Right lung (tissue), 5 donors: ENCODE measurements around the gene RAB3IL1. TPM values are rescaled to one million over a fixed set of nuclear protein-coding genes. Genes with fewer than 3 reads are reported as not detected.
"Not testable (repeated sequence)": the region's sequence is repeated elsewhere in the genome, so short reads cannot be mapped to it uniquely, and the experiment has no call there.

Experiments
- DNase-seq, 2 donors: peaks; one replicate each; pipeline ENCODE4 v3.0.0-alpha.2; 2013
- polyA plus RNA-seq, 5 donors: library from polyadenylated mRNA; unstranded; fragments of 120-200 nt; gene quantifications; one replicate each; pipeline versions ENCODE4 v1.2.1 to v1.2.3, GENCODE V29; 2013; ENCODE audit warnings: inconsistent platforms in 1 of 5, low replicate concordance in 1 of 5; ENCODE audit not compliant: insufficient read length in 5 of 5, insufficient read depth in 1 of 5

The RAB3IL1 gene
- polyA plus RNA-seq, 5 donors: 7.4 to 20.2 (median 10.5) TPM

DNA sequence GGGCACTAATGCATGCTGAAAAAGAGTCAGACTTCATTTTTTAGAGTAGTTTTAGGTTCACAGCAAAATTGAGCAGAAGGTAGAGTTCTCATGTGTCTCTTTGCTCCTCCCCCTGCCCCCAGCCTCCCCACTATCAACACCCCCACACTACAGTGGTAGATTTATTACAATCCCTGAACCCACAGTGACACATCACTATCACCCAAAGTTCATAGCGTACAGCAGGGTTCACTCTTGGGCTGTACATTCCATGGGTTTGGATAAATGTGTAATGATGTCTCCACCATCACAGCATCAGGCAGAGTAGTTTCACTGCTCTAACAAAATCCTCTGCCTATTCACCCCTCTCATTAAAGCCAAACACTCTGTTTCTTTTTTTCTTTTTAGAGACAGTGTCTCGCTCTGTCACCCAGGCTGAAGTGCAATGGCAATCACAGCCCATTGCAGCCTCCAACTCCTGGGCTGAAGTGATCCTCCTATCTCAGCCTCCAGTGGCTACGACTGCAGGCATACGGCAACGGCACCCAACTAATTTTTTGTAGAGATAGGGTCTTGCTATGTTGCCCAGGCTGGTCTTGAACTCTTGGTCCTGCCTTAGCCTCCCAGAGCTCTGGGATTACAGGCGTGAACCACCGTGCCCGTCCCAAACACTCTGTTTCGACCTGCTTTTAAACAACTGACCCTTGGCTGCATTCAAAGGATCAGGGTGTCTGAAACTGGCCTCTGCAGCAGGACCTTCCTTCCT, 36.9 kb upstream of the RAB3IL1 start:
- DNase-seq: no peak

DNA sequence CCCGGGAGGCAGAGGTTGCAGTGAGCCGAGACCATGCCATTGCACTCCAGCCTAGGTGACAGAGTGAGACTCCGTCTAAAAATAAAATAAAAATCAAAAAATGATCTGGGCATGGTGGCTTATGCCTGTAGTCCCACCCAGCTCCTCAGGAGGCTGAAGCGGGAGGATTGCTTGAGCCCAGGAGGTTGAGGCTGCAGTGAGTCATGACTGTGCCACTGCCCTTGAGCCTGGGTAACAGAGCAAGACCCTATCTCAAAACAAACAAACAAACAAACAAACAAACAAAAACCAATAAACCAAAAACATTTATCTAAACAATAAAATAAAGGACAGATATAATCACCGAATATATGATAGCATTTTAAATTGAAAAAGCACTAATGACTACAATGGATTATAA, 36.3 kb upstream of the RAB3IL1 start:
- not testable (repeated sequence) for DNase-seq

DNA sequence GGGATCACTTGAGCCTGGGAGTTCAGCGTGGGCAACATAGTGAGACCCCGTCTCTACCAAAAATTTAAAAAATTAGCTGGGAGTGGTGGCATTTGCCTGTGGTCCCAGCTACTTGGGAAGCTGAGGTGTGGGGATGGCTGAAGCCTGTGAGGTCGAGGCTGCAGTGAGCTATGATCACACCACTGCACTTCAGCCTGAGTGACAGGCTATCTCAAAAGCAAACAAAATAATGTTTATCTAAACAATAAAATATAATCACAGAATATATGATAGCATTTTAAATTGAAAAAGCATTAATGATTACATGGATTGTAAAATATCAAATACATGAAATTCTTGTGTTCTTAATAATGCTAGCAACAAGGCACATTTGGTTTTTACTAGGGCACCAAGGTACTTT, 35.5 kb upstream of the RAB3IL1 start:
- DNase-seq: no peak

- no peak for DNase-seq
Observed at GRCh38 chr11:61951484-61952135, 34.2 kb upstream of the RAB3IL1 start.

DNA sequence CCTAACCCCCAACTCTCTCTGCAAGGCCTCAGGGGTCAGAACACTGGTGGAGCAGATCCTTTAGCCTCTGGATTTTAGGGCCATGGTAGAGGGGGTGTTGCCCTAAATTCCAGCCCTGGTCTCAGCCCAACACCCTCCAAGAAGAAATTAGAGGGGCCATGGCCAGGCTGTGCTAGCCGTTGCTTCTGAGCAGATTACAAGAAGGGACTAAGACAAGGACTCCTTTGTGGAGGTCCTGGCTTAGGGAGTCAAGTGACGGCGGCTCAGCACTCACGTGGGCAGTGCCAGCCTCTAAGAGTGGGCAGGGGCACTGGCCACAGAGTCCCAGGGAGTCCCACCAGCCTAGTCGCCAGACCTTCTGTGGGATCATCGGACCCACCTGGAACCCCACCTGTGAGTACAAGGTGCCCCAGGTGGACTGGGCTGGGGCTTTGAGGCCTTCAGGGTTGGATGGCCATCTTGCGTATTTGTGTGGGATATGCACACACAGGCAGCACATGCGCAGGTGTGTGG, 32.7 kb upstream of the RAB3IL1 start, which contains the start of gene BEST1:
TSS of gene BEST1 (plus strand) at position 317 of the 513 bp plus-strand sequence. CDS start 1,456 bp downstream, outside the sequence.
- DNase-seq: no peak

- DNase-seq: peak; percentile 80 to 84
Observed at GRCh38 chr11:61949169-61950034, 32.0 kb upstream of the RAB3IL1 start.

- no peak for DNase-seq
Observed at GRCh38 chr11:61948505-61948904, 31.1 kb upstream of the RAB3IL1 start.

DNA sequence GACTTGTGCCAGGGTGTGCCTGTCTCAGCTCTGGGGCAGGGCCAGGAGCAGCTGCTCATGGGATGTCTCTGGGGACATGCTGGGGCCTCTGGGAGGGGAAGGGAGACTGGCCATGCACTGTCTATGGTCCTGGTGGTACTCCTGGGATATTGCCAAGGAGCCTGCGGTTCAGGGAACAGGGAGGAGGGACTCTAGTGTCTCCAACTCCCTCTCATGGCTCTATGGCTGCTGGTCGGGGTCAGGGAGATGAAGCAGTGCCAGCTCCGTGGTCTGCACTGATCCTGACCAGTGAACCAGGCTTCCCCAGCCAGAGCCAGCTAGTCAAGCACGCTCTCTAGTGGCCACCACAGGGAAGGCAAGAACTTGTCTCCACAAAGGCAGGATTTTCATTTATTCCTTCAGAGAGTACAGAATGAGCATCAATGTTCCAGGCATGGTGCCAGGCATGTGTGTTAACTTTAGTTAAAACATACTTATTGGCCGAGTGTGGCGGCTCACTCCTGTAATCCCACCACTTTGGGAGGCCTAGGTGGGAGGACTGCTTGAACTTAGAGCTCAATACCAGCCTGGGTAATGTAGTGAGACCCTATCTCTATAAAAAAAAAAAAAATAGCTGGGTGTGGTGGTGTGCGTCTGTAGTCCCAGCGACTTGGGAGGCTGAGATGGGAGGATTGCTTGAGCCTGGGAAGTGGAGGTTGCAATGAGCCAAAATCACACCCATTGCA, 30.3 kb upstream of the RAB3IL1 start:
- peak; percentile 77 to 85 for DNase-seq

GRCh38 chr11:61946894-61947293, 29.5 kb upstream of the RAB3IL1 start:
- DNase-seq: no peak

DNA sequence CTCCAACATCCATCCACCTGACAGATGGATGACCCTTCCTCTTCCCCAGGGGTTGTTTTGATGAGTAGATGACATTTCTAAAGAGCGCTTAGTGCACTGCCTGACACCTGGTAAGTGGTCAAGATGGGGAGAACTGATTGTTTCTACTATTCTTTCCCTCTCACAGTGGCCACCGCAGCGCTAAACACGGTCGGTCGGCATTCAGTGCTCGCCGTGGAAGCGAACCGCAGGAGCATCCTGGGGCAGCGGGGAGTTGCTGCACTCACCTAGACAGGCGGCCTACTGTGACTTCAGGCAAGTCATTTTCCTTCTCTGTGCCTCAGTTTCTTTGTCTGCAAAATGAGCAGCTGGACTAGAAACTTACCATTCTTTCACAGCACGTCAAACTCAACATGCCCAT, 27.8 kb upstream of the RAB3IL1 start:
- no peak for DNase-seq

DNA sequence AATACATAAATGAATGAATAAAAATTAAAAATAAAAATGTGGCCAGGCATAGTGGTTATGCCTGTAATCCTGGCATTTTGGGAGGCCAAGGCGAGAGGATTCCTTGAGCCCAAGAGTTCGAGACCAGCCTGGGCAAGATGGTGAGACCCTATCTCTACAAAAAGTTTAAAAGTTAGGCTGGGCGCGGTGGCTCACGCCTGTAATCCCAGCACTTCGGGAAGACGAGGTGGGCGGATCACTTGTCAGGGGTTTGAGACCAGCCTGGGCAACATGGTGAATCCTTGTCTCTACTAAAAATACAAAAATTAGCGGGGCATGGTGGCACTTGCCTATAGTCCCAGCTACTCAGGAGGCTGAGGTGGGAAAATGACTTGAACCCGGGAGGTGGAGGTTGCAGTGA, 23.1 kb upstream of the RAB3IL1 start:
- DNase-seq: no peak

DNA sequence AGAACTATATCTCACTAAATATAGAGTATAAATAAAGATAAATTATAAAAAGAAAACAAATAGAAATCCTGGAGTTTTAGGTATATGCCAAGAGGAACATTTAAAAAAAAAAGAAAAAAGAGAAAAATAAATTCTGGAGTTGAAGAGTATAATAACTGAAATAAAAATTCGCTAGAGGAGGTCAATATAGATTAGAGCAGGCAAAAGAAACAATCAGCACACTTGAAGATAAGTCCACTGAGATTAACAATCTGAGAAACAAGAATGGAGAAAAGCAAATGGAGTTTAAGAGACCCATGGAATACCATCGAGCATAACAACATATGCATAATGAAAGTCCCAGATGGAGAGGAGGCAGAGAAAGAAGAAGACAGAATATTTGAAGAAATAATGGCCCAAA, 18.5 kb upstream of the RAB3IL1 start:
- DNase-seq: no peak

GRCh38 chr11:61930933-61931332, 13.6 kb upstream of the RAB3IL1 start:
- no peak for DNase-seq

GRCh38 chr11:61928606-61929005, 11.2 kb upstream of the RAB3IL1 start:
- DNase-seq: no peak

DNA sequence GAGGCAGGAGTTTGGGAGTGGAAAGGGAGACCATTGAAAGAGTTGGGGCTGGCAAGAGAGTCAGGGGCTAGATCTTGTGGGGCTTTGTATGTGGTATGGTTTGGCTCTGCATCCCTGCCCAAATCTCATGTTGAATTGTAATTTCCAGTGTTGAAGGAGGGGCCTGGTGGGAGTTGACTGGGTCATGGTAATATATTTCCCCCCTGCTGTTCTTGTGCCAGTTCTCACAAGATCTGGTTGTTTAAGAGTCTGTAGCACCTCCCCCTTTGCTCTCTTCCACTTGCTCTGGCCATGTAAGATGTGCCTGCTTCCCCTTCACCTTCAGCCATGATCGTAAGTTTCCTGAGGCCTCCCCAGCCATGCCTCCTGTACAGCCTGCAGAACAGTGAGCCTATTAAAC, 10.1 kb upstream of the RAB3IL1 start:
- no peak for DNase-seq

DNA sequence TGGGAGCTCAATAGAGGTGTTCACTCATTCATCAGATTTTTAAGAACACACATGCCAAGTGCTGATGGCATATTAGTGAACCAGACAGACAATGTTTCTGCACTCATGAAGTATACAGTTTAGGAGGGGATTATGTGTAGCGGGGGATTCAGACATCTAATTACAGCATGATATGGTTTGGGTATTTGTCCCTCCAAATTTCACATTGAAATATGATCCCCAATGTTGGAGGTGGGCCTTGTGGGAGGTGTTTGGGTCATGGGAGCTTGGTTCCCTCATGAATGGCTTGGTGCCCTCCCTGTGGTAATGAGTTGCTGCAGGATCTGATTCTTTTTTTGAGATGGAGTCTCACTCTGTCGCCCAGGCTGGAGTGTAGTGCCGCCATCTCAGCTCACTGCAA, 8.9 kb upstream of the RAB3IL1 start:
- DNase-seq: no peak

DNA sequence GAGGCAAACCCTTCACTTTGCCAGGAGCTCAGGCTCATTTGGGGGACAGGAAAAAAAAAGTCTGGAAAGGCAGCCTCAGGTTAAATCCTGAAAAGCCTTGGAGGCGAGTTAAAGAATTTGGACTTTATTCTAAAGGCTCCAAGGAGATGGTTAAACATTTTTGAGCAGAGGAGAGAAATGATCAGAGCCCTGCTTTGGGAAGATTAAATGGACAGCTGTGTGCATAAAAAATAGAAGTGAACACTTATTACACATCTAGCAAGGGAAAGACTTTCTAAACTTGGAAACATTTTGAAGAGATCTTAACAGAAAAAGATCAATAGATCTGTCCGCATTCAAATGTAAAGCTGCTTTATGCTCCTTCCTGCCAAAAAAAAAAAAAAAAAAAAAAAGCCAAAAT, 8.4 kb upstream of the RAB3IL1 start:
- DNase-seq: no peak

DNA sequence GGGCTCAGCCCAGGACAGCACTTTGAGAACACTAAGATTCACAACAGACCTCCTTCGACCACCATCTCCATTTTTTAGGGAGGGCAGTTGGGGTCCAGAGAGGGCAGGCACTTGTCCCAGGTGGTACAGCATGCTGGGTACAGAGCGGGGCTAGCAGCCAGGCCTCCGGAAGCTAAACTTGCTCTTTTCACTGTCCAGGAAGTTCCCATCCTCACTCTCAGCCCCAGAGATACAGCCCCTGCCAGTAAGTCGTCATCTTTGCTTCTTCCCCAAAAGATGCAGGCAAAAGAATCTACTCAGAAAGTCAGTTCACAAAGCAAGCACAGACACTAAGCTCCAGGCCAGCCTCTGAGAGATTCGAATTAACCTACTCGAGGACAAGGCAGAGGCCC, 6.7 kb upstream of the RAB3IL1 start:
- no peak for DNase-seq

DNA sequence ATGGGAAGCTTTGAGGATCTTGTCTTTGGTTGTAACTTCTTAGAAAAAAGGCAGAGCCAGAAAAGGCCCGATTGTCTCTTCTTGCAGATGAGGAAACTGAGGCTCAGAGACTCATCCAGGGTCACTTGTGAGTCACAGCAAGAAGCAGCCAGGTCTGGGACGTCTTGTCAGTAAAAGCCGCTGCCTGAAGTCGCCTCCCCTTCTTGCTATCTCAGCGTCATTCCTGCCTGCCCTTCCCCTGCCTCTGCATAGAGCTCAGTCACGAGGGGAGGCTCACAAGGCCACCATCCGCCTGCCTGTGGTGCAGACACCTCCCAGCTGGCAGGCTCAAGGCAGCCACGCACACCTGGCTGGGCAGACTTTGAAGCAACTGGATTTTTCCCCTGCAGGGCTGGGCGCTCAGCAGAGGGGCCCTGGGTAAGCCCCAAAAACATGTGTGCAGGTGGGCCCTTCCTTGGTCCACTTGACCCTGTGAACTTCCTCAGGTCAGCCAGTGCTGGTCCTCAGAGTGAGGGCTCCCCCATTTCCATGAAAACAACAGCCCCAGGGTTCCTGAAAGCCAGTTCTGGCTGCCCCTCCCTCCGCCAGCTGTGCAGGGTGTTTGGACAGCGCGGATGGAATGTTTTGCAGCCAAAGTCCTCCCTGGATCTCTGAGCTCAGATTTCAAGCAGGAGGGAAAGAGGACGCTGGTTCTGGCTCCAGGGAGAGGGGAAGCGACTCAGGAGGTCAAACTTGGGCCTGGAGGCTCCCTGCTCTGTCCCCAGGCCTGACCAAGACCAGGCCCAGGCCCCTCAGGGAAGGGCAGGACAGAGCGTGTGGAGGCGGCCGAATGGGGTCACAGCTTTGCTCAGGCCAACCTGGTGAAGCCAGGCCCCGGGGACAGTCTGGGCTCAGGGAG, 6.0 kb upstream of the RAB3IL1 start:
- DNase-seq: peak; percentile 62 to 73

DNA sequence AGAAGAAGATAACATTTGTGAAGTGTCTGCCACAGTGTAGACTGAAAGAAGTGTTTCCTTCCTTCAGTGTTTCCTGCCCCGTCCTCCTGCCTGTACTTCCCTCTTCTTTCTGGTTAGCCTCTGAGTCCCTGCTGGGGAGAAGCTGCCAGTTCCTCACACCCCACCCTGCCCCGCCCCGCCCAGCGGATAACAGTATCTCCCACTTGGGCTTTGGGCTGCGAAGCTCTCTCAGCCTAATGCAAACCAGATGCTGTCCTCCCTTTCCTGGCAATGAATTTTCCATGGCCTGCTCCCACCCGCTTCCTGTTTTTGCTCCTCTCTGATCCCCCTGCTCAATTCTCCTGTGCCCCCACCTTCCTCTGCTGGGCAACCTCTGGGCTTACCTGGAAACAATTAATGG, 5.2 kb upstream of the RAB3IL1 start:
- DNase-seq: peak in 1 of 2 donors; percentile 59

GRCh38 chr11:61921446-61921845, 4.1 kb upstream of the RAB3IL1 start:
- no peak for DNase-seq
